HuH-7.5 (cell line): ENCODE measurements around the gene PDLIM4.

ENCODE experiments used
- DNase-seq: peaks from one replicate; pipeline ENCODE4 v3.0.0; 2011; ENCODE audit warnings: low spot score

The PDLIM4 gene

DNA sequence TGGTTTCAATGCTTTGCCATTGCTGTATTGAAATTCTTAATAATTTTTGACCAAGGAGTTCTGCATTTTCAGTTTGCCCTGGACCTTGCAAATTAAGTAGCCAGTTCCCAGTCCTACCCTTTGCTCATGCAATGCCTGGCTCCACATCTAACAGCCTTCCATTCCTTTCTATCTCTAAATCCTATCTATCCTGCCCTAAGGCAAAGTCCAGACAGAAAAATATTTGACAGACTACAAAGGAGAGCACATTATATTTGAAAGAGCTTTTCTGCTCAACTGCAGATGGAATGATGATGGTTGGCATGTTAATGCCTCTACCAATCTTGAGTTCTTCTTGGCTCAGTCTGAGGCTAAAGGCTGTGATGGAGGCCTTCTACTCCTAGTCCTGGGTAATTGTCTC, 52.2 kb downstream of the PDLIM4 start:
- DNase-seq, result no peak

DNA sequence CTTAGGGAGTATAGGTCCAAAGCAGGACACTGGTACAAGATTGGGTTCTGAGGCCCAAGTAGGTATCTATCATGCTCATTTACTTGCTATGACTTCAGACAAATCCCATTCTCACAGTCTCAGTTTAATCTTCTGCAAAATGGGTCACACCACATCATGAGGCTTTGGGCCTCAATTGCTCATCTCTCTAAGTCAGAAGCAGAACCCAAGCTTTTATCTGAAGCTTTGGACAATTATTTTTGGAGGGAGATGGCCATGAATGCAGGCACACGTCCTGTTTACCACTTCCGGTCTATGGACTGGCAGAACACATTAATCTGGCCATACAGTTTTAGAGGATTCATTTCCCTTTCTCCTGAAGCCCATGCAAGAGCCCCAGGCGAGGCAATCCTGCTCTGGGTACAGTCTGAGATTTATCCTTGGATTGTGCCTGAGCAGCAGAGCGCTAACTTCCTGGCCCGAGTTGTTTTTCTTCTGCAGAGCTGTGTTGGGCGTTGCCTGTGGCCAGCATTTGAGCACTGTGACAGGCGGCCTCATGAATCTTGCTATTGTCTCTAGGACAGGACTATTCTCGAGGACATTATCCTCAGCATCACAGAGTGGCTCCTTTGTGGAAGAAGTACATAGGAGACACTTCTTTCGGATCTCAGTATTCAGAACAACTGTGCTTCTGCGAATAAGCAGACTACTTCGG, 52.8 kb downstream of the PDLIM4 start:
- DNase-seq, result no peak

DNA sequence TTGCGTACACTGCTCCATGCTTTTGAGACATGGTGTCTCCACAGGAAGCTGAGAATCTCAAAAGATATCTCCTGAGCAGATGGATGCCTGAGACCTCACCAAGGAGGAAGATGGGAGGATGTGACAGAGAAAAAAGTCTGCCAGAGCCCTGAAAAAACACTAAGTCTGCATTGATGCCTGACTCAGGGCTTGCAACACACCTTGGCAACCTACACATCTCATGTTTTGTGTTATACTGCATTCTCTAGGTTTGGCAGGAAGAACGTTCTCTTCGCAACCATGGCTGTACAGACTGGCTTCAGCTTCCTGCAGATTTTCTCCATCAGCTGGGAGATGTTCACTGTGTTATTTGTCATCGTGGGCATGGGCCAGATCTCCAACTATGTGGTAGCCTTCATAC, 55.9 kb downstream of the PDLIM4 start:
- DNase-seq, result no peak

DNA sequence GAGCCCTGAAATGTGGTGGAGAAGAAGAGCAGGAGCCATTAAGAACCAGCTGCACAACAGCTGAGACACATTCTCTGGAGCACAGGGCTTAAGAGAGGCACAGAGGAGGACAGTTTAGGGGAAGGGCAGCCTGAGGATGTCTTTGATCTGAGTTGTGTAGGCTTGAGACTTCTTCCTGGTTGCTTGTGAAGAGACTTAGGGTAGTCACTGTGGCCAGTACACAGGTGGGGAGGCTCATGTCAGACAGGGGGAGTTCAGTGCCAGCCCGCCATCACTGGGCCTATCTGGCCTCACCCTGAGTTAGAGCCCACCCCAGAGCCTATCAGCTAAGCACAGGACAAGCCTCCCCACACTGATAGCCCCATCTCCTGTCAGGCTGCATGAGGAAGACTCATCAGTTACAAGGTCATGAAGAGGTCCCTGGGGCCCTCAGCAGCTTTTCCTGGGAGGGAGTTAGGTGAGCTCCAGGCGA, 56.5 kb downstream of the PDLIM4 start:
- DNase-seq, result no peak

DNA sequence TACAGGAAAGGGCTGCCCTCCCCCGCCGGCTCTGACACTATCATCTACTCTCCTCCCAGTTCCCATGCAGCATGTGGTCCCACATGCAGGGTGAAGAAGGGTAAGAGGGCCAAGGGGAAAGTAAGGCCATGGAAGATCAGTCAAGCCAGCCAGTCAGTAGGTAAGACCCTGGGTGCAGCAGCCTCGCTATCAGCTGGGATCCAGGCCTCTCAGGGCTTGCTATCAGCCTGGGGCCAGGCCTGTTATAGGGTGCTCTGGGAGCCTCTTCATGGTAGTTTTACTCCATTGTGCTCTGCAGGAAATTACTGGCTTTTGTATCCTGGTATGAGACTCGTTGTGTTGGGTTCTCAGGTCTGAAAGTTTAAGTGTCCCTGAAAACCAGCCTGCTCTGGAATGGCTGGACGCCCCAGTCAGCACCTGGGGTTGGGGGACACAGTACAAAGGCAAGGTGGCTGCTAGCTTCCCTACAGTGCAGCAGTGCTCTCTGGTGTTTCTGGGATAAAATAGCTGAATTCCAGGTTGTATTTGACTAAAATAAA, 58.1 kb downstream of the PDLIM4 start:
- DNase-seq, result no peak

DNA sequence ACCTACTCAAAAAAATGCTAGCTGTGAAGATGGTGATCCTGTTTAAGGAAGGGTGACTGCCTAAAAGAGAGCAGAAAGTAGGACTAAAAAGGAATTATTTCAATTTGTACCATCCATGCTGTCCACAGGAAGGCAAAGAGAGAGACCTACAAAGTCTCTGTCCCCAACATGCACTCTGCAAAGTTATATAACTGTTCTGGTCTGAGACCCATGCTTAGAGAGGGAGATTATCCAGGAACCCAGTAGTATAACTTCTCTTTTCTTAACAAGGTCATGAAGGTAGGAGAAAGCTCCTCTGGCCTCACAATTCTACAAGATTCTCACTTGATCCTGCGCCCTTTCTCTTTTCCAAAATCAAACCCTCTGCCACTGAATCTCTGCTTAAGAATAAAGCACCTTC, 62.5 kb downstream of the PDLIM4 start:
- DNase-seq, result no peak

DNA sequence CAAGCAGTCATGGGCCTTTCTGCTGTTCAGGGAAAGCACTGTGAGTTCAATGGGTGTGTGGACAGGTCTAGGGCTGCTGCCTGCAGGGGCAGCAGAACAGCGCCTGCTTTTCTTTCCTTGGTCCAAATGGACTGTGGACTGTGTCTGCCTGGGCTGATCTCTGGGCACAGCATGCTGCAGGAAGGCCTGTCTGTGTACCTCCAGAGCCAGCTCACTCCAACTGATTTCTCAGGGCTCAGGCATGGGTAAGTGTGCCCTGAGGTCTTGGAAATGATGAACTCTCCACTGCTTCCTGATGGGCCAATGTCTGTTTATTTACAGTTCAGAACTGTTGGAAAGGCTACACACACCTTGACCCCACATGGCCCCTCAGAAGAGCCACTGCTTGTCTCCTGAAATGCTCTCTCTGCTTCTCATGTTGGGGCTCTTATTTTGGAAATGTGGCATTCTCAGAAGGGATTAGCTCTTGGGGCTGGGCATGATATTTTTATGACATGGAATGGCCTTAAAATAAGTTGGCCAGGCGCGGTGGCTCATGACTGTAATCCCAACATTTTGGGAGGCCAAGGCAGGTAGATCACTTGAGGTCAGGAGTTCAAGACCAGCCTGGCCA, 63.7 kb downstream of the PDLIM4 start:
- no peak for DNase-seq

DNA sequence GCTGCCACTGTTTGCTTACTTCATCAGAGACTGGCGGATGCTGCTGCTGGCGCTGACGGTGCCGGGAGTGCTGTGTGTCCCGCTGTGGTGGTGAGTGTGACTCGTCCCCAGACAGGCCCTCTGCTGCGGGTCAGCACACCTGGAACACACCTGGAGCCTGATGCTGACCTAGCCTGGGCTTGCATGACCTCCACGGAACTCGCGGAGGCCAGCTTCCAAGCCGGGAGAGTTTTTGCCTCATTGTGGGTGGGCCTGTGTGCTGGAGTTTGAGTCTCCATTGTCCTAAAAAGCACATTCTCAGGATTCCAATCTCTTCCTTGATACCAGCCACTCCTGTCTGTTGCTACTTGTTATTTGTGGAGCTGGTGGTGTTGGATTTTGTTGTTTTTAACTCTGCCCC, 64.8 kb downstream of the PDLIM4 start:
- no peak for DNase-seq
